Kidney (tissue), 14 donors: ENCODE results near the gene EHF. TPM values are rescaled to one million over a fixed set of nuclear protein-coding genes. Genes with fewer than 3 reads are reported as not detected.

ENCODE experiments used
- DNase-seq, 5 donors: peaks; one replicate each; pipeline ENCODE4 v3.0.0-alpha.2; 2013 to 2020
- FAIRE-seq: peaks from 2 replicates; lab custom pipeline; 2012; peaks lifted over from hg19 to GRCh38; lab: Jason Lieb, UNC
- H3K27ac ChIP-seq, 2 donors: one replicate each; pipeline ENCODE4 v1.7.0; 2013; ENCODE audit warnings: low read depth in 2 of 2, low read length in 2 of 2, inconsistent platforms in 1 of 2
- H3K27me3 ChIP-seq: one replicate; pipeline ENCODE4 v1.7.1; 2013; ENCODE audit warnings: low read length, inconsistent platforms; ENCODE audit not compliant: control insufficient read depth, insufficient read depth
- H3K36me3 ChIP-seq, 3 donors: one replicate each; pipeline versions ENCODE4 v1.7.0 to v1.7.1; 2013; ENCODE audit warnings: low read length in 3 of 3, control low read depth in 1 of 3, inconsistent platforms in 1 of 3; ENCODE audit not compliant: insufficient read depth in 3 of 3, control insufficient read depth in 2 of 3
- H3K4me1 ChIP-seq, 3 donors: one replicate each; pipeline versions ENCODE4 v1.7.0 to v1.7.1; 2013; ENCODE audit warnings: low read length in 3 of 3, inconsistent platforms in 1 of 3, low read depth in 1 of 3; ENCODE audit not compliant: control insufficient read depth in 2 of 3, insufficient read depth in 2 of 3
- H3K4me3 ChIP-seq, 3 donors: one replicate each; pipeline versions ENCODE4 v1.7.0 to v1.8.1; 2013; ENCODE audit warnings: low read length in 3 of 3, control low read depth in 1 of 3, inconsistent platforms in 1 of 3
- H3K9ac ChIP-seq, 3 donors: one replicate each; pipeline versions ENCODE4 v1.7.0 to v1.7.1; 2013; ENCODE audit warnings: low read length in 3 of 3, control low read depth in 1 of 3, inconsistent platforms in 1 of 3
- H3K9me3 ChIP-seq, 3 donors: one replicate each; pipeline versions ENCODE4 v1.7.0 to v1.7.1; 2013; ENCODE audit warnings: low read length in 3 of 3, control low read depth in 1 of 3, inconsistent platforms in 1 of 3; ENCODE audit not compliant: control insufficient read depth in 2 of 3, insufficient read depth in 1 of 3
- CTCF ChIP-seq: IDR thresholded peaks from 3 replicates; pipeline ENCODE4 v1.5.1; 2012; ENCODE audit warnings: mild to moderate bottlenecking, moderate library complexity, borderline replicate concordance; ENCODE audit not compliant: insufficient read depth; ENCODE audit errors: extremely low read depth
- intact Hi-C: fragments of 100-400 bp; cut with DNase I; formaldehyde crosslinking; loops from one replicate; pipeline ENCODE4 v1.11.1; 2022
- polyA plus RNA-seq: library from polyadenylated mRNA; stranded (reverse); fragments of 350-450 nt; fragmentation: Illumina TruSeq; extraction: RNeasy Lipid Tissue Mini Kit (QIAGEN cat#74804); gene quantifications from one replicate; pipeline ENCODE4 v1.2.3, GENCODE V29; 2014; ENCODE audit warnings: low read depth, low replicate concordance; ENCODE audit not compliant: insufficient read depth
- total RNA-seq: library from RNA; stranded (reverse); fragmentation: NEBNext Ultra II Directional; extraction: Animal tissue kit (Norgen Biotek cat#: 25700); gene quantifications from one replicate; pipeline ENCODE4 v1.2.1, GENCODE V29; 2021
- donor health status: control.
- donor health status: control.
- donor health status: control.
- donor health status: control.
- donor health status: control.
- donor health status: DM: yes; HTN: yes; CAD: no.
- donor health status: Normal renal cell carcinoma (clear cell type).

Gene EHF
- total and polyA plus RNA-seq, 2 donors from 2014 or later: 4.7 to 65.5 TPM

- Histone ChIP-seq H3K27me3 (no peaks in the 10 kb centered on the region), H3K4me3 (no peak overlapping the region), H3K9me3 (no peaks in the 10 kb centered on the region), H3K4me1 (no peaks in the 10 kb centered on the region), H3K36me3 (no peaks in the 10 kb centered on the region), H3K9ac (no peak overlapping the region), H3K27ac (no peak overlapping the region)
- intact Hi-C loops: no loop called here
- DNase-seq: no peak
- FAIRE-seq: no peak
- no peak for TF ChIP-seq CTCF
Measured at GRCh38 chr11:34668583-34669053, 47.7 kb downstream of the EHF start.

- H3K4me1 ChIP-seq: no peaks in the 10 kb centered on the region
- no peaks in the 10 kb centered on the region for H3K36me3 ChIP-seq
- H3K4me3 ChIP-seq: no peak overlapping the region
- H3K9ac ChIP-seq: no peak overlapping the region
- H3K9me3 ChIP-seq: no peaks in the 10 kb centered on the region
- intact Hi-C loops: no loop called here
- no peaks in the 10 kb centered on the region for H3K27me3 ChIP-seq
- TF ChIP-seq CTCF: no peak
- DNase-seq: no peak
- no peak for FAIRE-seq
- no peak overlapping the region for H3K27ac ChIP-seq
Measured at GRCh38 chr11:34669458-34669857, 48.6 kb downstream of the EHF start.

DNA sequence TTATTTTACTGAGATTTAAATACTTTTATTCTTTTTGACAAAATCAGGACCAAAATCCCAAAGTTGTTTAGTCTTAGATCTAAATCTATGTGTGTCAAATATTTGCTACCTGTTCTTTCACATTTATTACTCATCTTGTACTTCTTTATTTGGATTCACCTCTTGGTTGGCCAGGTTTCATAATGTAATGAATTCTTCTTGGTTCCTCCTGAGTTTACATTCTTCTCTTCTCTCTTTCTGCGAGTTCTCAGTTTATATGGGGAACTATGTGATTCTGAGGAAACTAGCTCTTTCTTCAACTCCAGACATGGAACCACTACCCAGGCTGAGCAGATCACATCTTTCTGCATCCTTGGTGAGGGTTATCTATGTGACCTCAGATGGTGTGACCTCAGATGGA, 50.2 kb downstream of the EHF start:
- Histone ChIP-seq H3K27ac (no peak overlapping the region), H3K4me3 (no peak overlapping the region), H3K4me1 (no peaks in the 10 kb centered on the region), H3K9ac (no peak overlapping the region), H3K9me3 (no peaks in the 10 kb centered on the region), H3K27me3 (no peaks in the 10 kb centered on the region), H3K36me3 (no peaks in the 10 kb centered on the region)
- DNase-seq: no peak
- TF ChIP-seq CTCF: no peak
- intact Hi-C loops: no loop called here
- no peak for FAIRE-seq

GRCh38 chr11:34671946-34672345, 51.1 kb downstream of the EHF start:
- Histone ChIP-seq H3K27ac (no peak overlapping the region), H3K4me1 (no peaks in the 10 kb centered on the region), H3K9me3 (no peaks in the 10 kb centered on the region), H3K36me3 (no peaks in the 10 kb centered on the region), H3K9ac (no peak overlapping the region), H3K4me3 (no peak overlapping the region), H3K27me3 (no peaks in the 10 kb centered on the region)
- DNase-seq: peak in 1 of 5 donors; percentile 7
- intact Hi-C loops: no loop called here
- no peak for FAIRE-seq
- no peak for TF ChIP-seq CTCF
